Measurements from ENCODE around the gene NAV2.

NAV2 gene

DNA sequence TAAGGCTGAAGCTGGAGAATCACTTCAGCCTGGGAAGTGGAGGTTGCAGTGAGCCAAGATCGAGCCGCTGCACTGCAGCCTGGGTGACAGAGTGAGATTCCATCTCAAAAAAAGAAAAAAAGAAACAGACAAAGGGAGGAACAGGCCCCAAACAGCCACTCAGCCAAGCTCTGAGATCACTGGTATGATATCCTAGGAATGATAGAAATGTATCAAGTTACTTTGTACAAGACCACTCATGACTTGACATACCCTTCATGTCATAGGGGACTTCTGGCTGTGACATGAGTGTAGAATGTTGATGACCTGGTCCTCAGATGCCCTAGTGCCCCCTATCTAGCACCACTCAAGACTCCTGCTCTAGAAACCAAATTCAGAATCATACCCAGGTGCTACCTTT is 216.5 kb downstream of the NAV2 start:
- Histone ChIP-seq H3K79me2 (ENCODE audit: low read length) (no peaks in the 10 kb centered on the region), H3K36me3 (replicated peaks; ENCODE audit: insufficient read depth, low read length) (no peaks in the 10 kb centered on the region), H2AFZ (ENCODE audit: low read length) (no peak overlapping the region), H3K9me2 (replicated peaks; ENCODE audit: insufficient read depth, low read length) (no peaks in the 10 kb centered on the region), H3K4me2 (ENCODE audit: low read depth, low read length) (no peak overlapping the region), H3F3A (ENCODE audit: insufficient read depth, low read length) (no peaks in the 10 kb centered on the region), H3K27me3 (replicated peaks; ENCODE audit: insufficient read depth, low read length) (no peaks in the 10 kb centered on the region), H4K20me1 (ENCODE audit: insufficient read depth, low read length) (no peaks in the 10 kb centered on the region), H3K9me3 (replicated peaks; ENCODE audit: insufficient read depth, low read length) (no peaks in the 10 kb centered on the region), H3K27ac (ENCODE audit: low read length) (no peak overlapping the region), H3K9ac (ENCODE audit: low read length) (no peak overlapping the region), H3K4me3 (ENCODE audit: low read length) (no peak overlapping the region), H3K4me1 (ENCODE audit: low read length) (no peaks in the 10 kb centered on the region)
- DNase-seq = no peak
- TF ChIP-seq EZH2phosphoT487 (IDR thresholded peaks at IDR 0.05; ENCODE audit: low read length) = no peak

GRCh38 chr11:19929655-19930054 is 217.0 kb downstream of the NAV2 start:
- no peak for DNase-seq
- Histone ChIP-seq H3K27me3 (replicated peaks; ENCODE audit: insufficient read depth, low read length) (no peaks in the 10 kb centered on the region), H3K27ac (ENCODE audit: low read length) (no peak overlapping the region)

DNA sequence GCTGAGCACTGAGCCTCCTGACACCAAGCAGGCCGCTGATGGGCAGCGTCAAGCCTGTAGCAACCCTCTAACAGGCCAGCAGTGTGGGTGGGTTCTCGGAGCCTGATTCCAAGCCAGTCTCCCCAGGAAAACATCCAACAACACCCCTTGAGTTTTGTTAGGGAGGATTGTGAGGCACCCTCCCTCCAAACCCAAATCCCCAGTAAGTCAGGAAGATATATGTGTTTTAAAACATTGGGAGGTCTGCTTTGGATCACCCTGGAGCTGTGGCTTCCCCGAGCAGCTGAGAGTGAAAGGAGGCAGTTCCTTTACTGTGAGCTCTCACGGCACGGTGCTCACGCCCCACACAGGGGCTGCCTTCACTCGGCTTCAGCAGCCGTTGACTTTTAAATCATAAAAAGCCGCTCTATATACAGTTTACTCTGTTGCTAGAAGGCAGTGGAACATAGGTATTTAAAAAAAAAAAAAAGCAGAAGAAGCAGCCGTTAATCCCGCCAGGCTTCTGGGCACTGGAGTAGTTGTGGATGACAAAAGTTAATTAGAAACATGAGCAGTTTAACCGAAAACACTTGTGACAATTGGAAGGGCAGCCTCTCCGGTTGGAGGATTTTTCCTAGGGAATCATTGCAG is 218.6 kb downstream of the NAV2 start:
- TF ChIP-seq, protein P1, sequence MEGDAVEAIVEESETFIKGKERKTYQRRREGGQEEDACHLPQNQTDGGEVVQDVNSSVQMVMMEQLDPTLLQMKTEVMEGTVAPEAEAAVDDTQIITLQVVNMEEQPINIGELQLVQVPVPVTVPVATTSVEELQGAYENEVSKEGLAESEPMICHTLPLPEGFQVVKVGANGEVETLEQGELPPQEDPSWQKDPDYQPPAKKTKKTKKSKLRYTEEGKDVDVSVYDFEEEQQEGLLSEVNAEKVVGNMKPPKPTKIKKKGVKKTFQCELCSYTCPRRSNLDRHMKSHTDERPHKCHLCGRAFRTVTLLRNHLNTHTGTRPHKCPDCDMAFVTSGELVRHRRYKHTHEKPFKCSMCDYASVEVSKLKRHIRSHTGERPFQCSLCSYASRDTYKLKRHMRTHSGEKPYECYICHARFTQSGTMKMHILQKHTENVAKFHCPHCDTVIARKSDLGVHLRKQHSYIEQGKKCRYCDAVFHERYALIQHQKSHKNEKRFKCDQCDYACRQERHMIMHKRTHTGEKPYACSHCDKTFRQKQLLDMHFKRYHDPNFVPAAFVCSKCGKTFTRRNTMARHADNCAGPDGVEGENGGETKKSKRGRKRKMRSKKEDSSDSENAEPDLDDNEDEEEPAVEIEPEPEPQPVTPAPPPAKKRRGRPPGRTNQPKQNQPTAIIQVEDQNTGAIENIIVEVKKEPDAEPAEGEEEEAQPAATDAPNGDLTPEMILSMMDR (IDR thresholded peaks at IDR 0.05; ENCODE audit: low read length) = no peak
- TF ChIP-seq EZH2phosphoT487 (IDR thresholded peaks at IDR 0.05; ENCODE audit: low read length) (no peak), EZH2 (optimal IDR thresholded peaks at IDR 0.05; ENCODE audit: low read depth, low read length) (no peak)

More at GRCh38 chr11:19929655-19930054, 217.0 kb downstream of the NAV2 start:
- H3K4me2 ChIP-seq (ENCODE audit: low read depth, low read length) = no peak overlapping the region
- H4K20me1 ChIP-seq (ENCODE audit: insufficient read depth, low read length) = no peaks in the 10 kb centered on the region
- no peak overlapping the region for H3K4me3 ChIP-seq (ENCODE audit: low read length)
- TF ChIP-seq EZH2phosphoT487 (IDR thresholded peaks at IDR 0.05; ENCODE audit: low read length) (no peak), EZH2 (optimal IDR thresholded peaks at IDR 0.05; ENCODE audit: low read depth, low read length) (no peak)
- TF ChIP-seq, protein P1 (IDR thresholded peaks at IDR 0.05; ENCODE audit: low read length) = no peak
- no peak overlapping the region for H3K9ac ChIP-seq (ENCODE audit: low read length)
- no peaks in the 10 kb centered on the region for H3F3A ChIP-seq (ENCODE audit: insufficient read depth, low read length)
- no peaks in the 10 kb centered on the region for H3K79me2 ChIP-seq (ENCODE audit: low read length)
- H3K36me3 ChIP-seq (replicated peaks; ENCODE audit: insufficient read depth, low read length) = no peaks in the 10 kb centered on the region
- no peaks in the 10 kb centered on the region for H3K4me1 ChIP-seq (ENCODE audit: low read length)
- no peaks in the 10 kb centered on the region for H3K9me3 ChIP-seq (replicated peaks; ENCODE audit: insufficient read depth, low read length)
- H2AFZ ChIP-seq (ENCODE audit: low read length) = no peak overlapping the region
- no peaks in the 10 kb centered on the region for H3K9me2 ChIP-seq (replicated peaks; ENCODE audit: insufficient read depth, low read length)

GRCh38 chr11:19931771-19932369 is 219.2 kb downstream of the NAV2 start:
- Histone ChIP-seq H3K9ac (ENCODE audit: low read length) (no peak overlapping the region), H3K9me2 (replicated peaks; ENCODE audit: insufficient read depth, low read length) (no peaks in the 10 kb centered on the region), H3K4me1 (ENCODE audit: low read length) (no peaks in the 10 kb centered on the region), H4K20me1 (ENCODE audit: insufficient read depth, low read length) (no peaks in the 10 kb centered on the region), H3F3A (ENCODE audit: insufficient read depth, low read length) (no peaks in the 10 kb centered on the region), H2AFZ (ENCODE audit: low read length) (no peak overlapping the region), H3K79me2 (ENCODE audit: low read length) (no peaks in the 10 kb centered on the region), H3K9me3 (replicated peaks; ENCODE audit: insufficient read depth, low read length) (no peaks in the 10 kb centered on the region), H3K4me3 (ENCODE audit: low read length) (no peak overlapping the region), H3K4me2 (ENCODE audit: low read depth, low read length) (no peak overlapping the region), H3K36me3 (replicated peaks; ENCODE audit: insufficient read depth, low read length) (no peaks in the 10 kb centered on the region), H3K27me3 (replicated peaks; ENCODE audit: insufficient read depth, low read length) (no peaks in the 10 kb centered on the region), H3K27ac (ENCODE audit: low read length) (no peak overlapping the region)
- TF ChIP-seq, protein P1 (IDR thresholded peaks at IDR 0.05; ENCODE audit: low read length) = no peak
- TF ChIP-seq EZH2 (optimal IDR thresholded peaks at IDR 0.05; ENCODE audit: low read depth, low read length) (no peak), EZH2phosphoT487 (IDR thresholded peaks at IDR 0.05; ENCODE audit: low read length) (no peak)
- no peak for DNase-seq

More for the DNA sequence above, 218.6 kb downstream of the NAV2 start:
- Histone ChIP-seq H3K27ac (ENCODE audit: low read length) (no peak overlapping the region), H3K9me3 (replicated peaks; ENCODE audit: insufficient read depth, low read length) (no peaks in the 10 kb centered on the region), H3K27me3 (replicated peaks; ENCODE audit: insufficient read depth, low read length) (no peaks in the 10 kb centered on the region), H3F3A (ENCODE audit: insufficient read depth, low read length) (no peaks in the 10 kb centered on the region), H3K36me3 (replicated peaks; ENCODE audit: insufficient read depth, low read length) (no peaks in the 10 kb centered on the region), H3K4me1 (ENCODE audit: low read length) (no peaks in the 10 kb centered on the region), H4K20me1 (ENCODE audit: insufficient read depth, low read length) (no peaks in the 10 kb centered on the region), H3K79me2 (ENCODE audit: low read length) (no peaks in the 10 kb centered on the region), H3K9me2 (replicated peaks; ENCODE audit: insufficient read depth, low read length) (no peaks in the 10 kb centered on the region), H3K9ac (ENCODE audit: low read length) (no peak overlapping the region), H3K4me3 (ENCODE audit: low read length) (no peak overlapping the region), H2AFZ (ENCODE audit: low read length) (no peak overlapping the region), H3K4me2 (ENCODE audit: low read depth, low read length) (no peak overlapping the region)
- DNase-seq = no peak
